ENCODE results near the gene KATNAL2. TPM values are rescaled to one million over a fixed set of nuclear protein-coding genes. Genes with fewer than 3 reads are reported as not detected.

Gene KATNAL2
- total RNA-seq, 1 experiment from 2014 or later = 12.1 TPM

DNA sequence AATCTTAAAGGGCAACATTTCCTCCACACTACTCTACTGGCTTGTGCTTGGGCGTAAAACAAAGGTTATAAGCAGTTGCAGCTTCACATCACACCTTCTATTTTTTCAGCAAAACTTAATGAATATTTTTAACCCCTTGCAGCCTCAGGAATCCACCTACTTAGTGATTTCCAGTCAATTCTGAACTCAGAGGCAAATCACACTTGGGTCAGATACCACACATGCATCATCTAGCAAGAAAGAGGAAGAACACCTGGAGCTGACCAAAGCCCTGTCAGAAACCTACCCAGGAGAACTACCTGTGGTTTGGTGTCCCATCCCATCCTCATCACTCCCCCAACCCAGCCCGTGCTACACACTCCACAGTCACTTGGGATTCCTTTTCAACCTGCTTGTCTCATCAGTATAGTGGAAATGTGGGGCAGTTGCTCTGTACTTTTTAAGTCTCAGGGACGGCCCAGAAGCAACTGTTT, 25.6 kb upstream of the KATNAL2 start:
- no peak overlapping the region for H3K4me3 Mint-ChIP-seq
- DNase-seq (ENCODE audit: low spot score) (no peak), ATAC-seq (no peak; the same call in 1 of the 2 replicates)
- H3K27me3 Mint-ChIP-seq (ENCODE audit: low read depth) = no peaks in the 10 kb centered on the region
- H3K36me3 Mint-ChIP-seq = peaks cover 51% of the 10 kb centered on the region
- H3K9me3 Mint-ChIP-seq = peaks cover 41% of the 10 kb centered on the region
- POLR2A ChIA-PET = no interaction called here
- TF ChIP-seq ZNF263 (CRISPR knock-in tag; IDR thresholded peaks at IDR 0.05; ENCODE audit: low read depth) (no peak), OVOL2 (CRISPR knock-in tag; IDR thresholded peaks at IDR 0.05; ENCODE audit: borderline replicate concordance) (no peak), ZNF416 (CRISPR knock-in tag; IDR thresholded peaks at IDR 0.05) (no peak), ZNF423 (CRISPR knock-in tag; IDR thresholded peaks at IDR 0.05) (no peak), CREM (CRISPR knock-in tag; IDR thresholded peaks at IDR 0.05) (no peak), NR1H2 (CRISPR knock-in tag; IDR thresholded peaks at IDR 0.05) (no peak), SMAD3 (CRISPR knock-in tag; IDR thresholded peaks at IDR 0.05; ENCODE audit: borderline replicate concordance) (no peak), SOX15 (CRISPR knock-in tag; IDR thresholded peaks at IDR 0.05) (no peak), MYBL2 (CRISPR knock-in tag; IDR thresholded peaks at IDR 0.05) (no peak), SP1 (CRISPR knock-in tag; conservative IDR thresholded peaks at IDR 0.05) (no peak), ZNF396 (CRISPR knock-in tag; IDR thresholded peaks at IDR 0.05; ENCODE audit: borderline replicate concordance) (no peak)
- TF ChIP-seq, protein P1, sequence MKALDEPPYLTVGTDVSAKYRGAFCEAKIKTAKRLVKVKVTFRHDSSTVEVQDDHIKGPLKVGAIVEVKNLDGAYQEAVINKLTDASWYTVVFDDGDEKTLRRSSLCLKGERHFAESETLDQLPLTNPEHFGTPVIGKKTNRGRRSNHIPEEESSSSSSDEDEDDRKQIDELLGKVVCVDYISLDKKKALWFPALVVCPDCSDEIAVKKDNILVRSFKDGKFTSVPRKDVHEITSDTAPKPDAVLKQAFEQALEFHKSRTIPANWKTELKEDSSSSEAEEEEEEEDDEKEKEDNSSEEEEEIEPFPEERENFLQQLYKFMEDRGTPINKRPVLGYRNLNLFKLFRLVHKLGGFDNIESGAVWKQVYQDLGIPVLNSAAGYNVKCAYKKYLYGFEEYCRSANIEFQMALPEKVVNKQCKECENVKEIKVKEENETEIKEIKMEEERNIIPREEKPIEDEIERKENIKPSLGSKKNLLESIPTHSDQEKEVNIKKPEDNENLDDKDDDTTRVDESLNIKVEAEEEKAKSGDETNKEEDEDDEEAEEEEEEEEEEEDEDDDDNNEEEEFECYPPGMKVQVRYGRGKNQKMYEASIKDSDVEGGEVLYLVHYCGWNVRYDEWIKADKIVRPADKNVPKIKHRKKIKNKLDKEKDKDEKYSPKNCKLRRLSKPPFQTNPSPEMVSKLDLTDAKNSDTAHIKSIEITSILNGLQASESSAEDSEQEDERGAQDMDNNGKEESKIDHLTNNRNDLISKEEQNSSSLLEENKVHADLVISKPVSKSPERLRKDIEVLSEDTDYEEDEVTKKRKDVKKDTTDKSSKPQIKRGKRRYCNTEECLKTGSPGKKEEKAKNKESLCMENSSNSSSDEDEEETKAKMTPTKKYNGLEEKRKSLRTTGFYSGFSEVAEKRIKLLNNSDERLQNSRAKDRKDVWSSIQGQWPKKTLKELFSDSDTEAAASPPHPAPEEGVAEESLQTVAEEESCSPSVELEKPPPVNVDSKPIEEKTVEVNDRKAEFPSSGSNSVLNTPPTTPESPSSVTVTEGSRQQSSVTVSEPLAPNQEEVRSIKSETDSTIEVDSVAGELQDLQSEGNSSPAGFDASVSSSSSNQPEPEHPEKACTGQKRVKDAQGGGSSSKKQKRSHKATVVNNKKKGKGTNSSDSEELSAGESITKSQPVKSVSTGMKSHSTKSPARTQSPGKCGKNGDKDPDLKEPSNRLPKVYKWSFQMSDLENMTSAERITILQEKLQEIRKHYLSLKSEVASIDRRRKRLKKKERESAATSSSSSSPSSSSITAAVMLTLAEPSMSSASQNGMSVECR (CRISPR knock-in tag; IDR thresholded peaks at IDR 0.05; ENCODE audit: borderline replicate concordance) = no peak
- CTCF ChIA-PET = no interaction called here
- H3K4me1 Mint-ChIP-seq = peaks cover 31% of the 10 kb centered on the region
- no peak overlapping the region for H3K27ac Mint-ChIP-seq

DNA sequence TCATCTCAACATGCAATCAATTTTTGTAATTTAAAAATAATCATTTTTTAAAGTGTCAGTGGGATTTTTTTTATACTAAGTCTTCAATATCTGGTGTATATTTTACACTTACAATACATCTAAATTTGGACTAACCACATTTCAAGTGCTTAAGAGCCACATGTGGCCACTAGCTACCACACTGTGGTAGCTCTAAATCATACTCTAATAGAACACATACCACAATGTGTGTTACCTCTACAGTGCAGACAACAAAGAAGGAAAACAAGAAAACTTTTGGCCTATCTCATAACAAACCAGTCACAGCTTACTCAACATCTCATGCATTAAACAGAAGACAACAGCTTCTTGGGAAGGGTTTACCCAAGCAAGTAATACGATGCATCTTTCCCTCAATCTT, 24.6 kb upstream of the KATNAL2 start:
- H3K9me3 Mint-ChIP-seq = peaks cover 33% of the 10 kb centered on the region
- ChIA-PET CTCF (interaction anchor here (0.9 kb wide), 1 partner anchor 25 kb away, joined by 3 read pairs; no protein-coding TSS in a partner anchor), POLR2A (no interaction called here)
- H3K27me3 Mint-ChIP-seq (ENCODE audit: low read depth) = no peaks in the 10 kb centered on the region
- TF ChIP-seq, protein P2, sequence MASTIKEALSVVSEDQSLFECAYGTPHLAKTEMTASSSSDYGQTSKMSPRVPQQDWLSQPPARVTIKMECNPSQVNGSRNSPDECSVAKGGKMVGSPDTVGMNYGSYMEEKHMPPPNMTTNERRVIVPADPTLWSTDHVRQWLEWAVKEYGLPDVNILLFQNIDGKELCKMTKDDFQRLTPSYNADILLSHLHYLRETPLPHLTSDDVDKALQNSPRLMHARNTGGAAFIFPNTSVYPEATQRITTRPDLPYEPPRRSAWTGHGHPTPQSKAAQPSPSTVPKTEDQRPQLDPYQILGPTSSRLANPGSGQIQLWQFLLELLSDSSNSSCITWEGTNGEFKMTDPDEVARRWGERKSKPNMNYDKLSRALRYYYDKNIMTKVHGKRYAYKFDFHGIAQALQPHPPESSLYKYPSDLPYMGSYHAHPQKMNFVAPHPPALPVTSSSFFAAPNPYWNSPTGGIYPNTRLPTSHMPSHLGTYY (CRISPR knock-in tag; IDR thresholded peaks at IDR 0.05) = no peak
- no peak for TF ChIP-seq IRF2 (CRISPR knock-in tag; IDR thresholded peaks at IDR 0.05; ENCODE audit: borderline replicate concordance, low read depth)
- peaks cover 39% of the 10 kb centered on the region for H3K4me1 Mint-ChIP-seq
- no peak for ATAC-seq
- H3K36me3 Mint-ChIP-seq = peaks cover 42% of the 10 kb centered on the region
- no peak overlapping the region for H3K4me3 Mint-ChIP-seq
- no peak for DNase-seq (ENCODE audit: low spot score)
- peak overlapping the region; percentile 9 for H3K27ac Mint-ChIP-seq

DNA sequence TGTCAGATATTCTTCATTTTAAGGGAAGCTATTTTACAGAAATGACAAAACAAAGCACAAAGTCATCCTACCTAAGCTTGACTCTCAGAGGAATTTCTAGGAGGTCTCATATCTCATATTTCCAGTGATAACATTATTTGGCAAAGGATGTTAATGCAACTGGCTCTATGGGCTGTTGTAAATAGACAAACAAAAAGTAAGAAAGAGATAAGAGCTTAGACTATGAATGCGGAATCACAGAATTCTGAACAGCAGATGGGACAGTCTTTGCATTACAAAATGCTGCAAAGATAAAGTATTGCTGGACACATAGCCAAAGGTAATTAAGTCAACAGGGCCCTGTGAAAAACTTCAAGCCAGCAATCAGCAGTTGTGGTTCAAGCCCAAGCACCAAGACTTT, 24.0 kb upstream of the KATNAL2 start:
- ChIA-PET POLR2A (no interaction called here), CTCF (interaction anchor here (0.9 kb wide), 1 partner anchor 25 kb away, joined by 3 read pairs; no protein-coding TSS in a partner anchor)
- TF ChIP-seq KAT7 (CRISPR knock-in tag; IDR thresholded peaks at IDR 0.05; ENCODE audit: borderline replicate concordance) = no peak
- TF ChIP-seq, protein P3, sequence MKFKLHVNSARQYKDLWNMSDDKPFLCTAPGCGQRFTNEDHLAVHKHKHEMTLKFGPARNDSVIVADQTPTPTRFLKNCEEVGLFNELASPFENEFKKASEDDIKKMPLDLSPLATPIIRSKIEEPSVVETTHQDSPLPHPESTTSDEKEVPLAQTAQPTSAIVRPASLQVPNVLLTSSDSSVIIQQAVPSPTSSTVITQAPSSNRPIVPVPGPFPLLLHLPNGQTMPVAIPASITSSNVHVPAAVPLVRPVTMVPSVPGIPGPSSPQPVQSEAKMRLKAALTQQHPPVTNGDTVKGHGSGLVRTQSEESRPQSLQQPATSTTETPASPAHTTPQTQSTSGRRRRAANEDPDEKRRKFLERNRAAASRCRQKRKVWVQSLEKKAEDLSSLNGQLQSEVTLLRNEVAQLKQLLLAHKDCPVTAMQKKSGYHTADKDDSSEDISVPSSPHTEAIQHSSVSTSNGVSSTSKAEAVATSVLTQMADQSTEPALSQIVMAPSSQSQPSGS (CRISPR knock-in tag; IDR thresholded peaks at IDR 0.05; ENCODE audit: borderline replicate concordance, low read depth) = no peak
- TF ChIP-seq, protein P2 (CRISPR knock-in tag; IDR thresholded peaks at IDR 0.05) = no peak
- TF ChIP-seq NR2C2 (CRISPR knock-in tag; IDR thresholded peaks at IDR 0.05) = no peak
- H3K4me3 Mint-ChIP-seq = no peak overlapping the region
- H3K27me3 Mint-ChIP-seq (ENCODE audit: low read depth) = no peaks in the 10 kb centered on the region
- DNase-seq (ENCODE audit: low spot score) (no peak), ATAC-seq (no peak)
- H3K9me3 Mint-ChIP-seq = peaks cover 28% of the 10 kb centered on the region
- H3K4me1 Mint-ChIP-seq = peaks cover 40% of the 10 kb centered on the region
- H3K27ac Mint-ChIP-seq = peak overlapping the region; percentile 9; the same call in 1 of the 2 replicates
- H3K36me3 Mint-ChIP-seq = peaks cover 36% of the 10 kb centered on the region

All from WTC11 (cell line).